H9 (cell line): ENCODE results near the gene PNMA6F. TPM values are rescaled to one million over a fixed set of nuclear protein-coding genes. Genes with fewer than 3 reads are reported as not detected.

ENCODE experiments used
- DNase-seq: peaks from one replicate; pipeline ENCODE4 v3.0.0-alpha.2; 2017
- H2AFZ ChIP-seq: one replicate; pipeline ENCODE4 v1.6.1; 2013; ENCODE audit warnings: mild to moderate bottlenecking, low read length, control low read depth, moderate library complexity
- H2AK5ac ChIP-seq: 2 replicates; pipeline ENCODE4 v1.6.1; 2013; ENCODE audit warnings: low read length, control low read depth, mixed read lengths; ENCODE audit not compliant: insufficient read length
- H2BK120ac ChIP-seq: one replicate; pipeline ENCODE4 v1.6.1; 2013; ENCODE audit warnings: low read depth, mild to moderate bottlenecking, low read length, control low read depth, inconsistent platforms; ENCODE audit not compliant: poor library complexity, severe bottlenecking
- H2BK12ac ChIP-seq: 2 replicates; pipeline ENCODE4 v1.6.1; 2013; ENCODE audit warnings: low read length, control low read depth, mixed read lengths, low read depth; ENCODE audit not compliant: insufficient read length
- H2BK15ac ChIP-seq: 2 replicates; pipeline ENCODE4 v1.6.1; 2013; ENCODE audit warnings: low read depth, low read length, control low read depth
- H2BK20ac ChIP-seq: one replicate; pipeline ENCODE4 v1.6.1; 2013; ENCODE audit warnings: low read depth, mild to moderate bottlenecking, low read length, control low read depth, inconsistent platforms; ENCODE audit not compliant: poor library complexity, severe bottlenecking
- H2BK5ac ChIP-seq: 2 replicates; pipeline ENCODE4 v1.6.1; 2013; ENCODE audit warnings: low read length, control low read depth, mixed read lengths; ENCODE audit not compliant: insufficient read length
- H3K14ac ChIP-seq: 2 replicates; pipeline ENCODE4 v1.6.1; 2013; ENCODE audit warnings: low read length, control low read depth; ENCODE audit not compliant: insufficient read depth
- H3K18ac ChIP-seq: 2 replicates; pipeline ENCODE4 v1.6.1; 2013; ENCODE audit warnings: low read depth, mild to moderate bottlenecking, mixed read lengths, low read length, control low read depth; ENCODE audit not compliant: insufficient read length
- H3K23ac ChIP-seq: 2 replicates; pipeline ENCODE4 v1.6.1; 2013; ENCODE audit warnings: low read length, control low read depth, mixed read lengths, low read depth; ENCODE audit not compliant: insufficient read length
- H3K23me2 ChIP-seq: 2 replicates; pipeline ENCODE4 v1.6.1; 2013; ENCODE audit warnings: low read depth, mild to moderate bottlenecking, mixed read lengths, low read length, control low read depth; ENCODE audit not compliant: insufficient read length, poor library complexity, severe bottlenecking
- H3K27ac ChIP-seq: 2 replicates; pipeline ENCODE4 v1.5.1; 2013; ENCODE audit warnings: low read length, control low read depth, mixed read lengths, low read depth; ENCODE audit not compliant: insufficient read length
- H3K27me3 ChIP-seq: 2 replicates; pipeline ENCODE4 v1.6.1; 2013; ENCODE audit warnings: low read length, control low read depth, inconsistent platforms; ENCODE audit not compliant: insufficient read depth
- H3K4ac ChIP-seq: 2 replicates; pipeline ENCODE4 v1.6.1; 2013; ENCODE audit warnings: low read depth, mild to moderate bottlenecking, control low read depth, inconsistent platforms, low read length, moderate library complexity
- H3K4me1 ChIP-seq: 2 replicates; pipeline ENCODE4 v1.6.1; 2013; ENCODE audit warnings: low read length, control low read depth, inconsistent platforms; ENCODE audit not compliant: insufficient read depth
- H3K4me2 ChIP-seq: 2 replicates; pipeline ENCODE4 v1.6.1; 2013; ENCODE audit warnings: low read length, control low read depth, mixed read lengths; ENCODE audit not compliant: insufficient read length, insufficient read depth
- H3K56ac ChIP-seq: 2 replicates; pipeline ENCODE4 v1.6.1; 2013; ENCODE audit warnings: low read depth, mild to moderate bottlenecking, mixed read lengths, low read length, control low read depth; ENCODE audit not compliant: insufficient read length
- H3K79me1 ChIP-seq: 2 replicates; pipeline ENCODE4 v1.6.1; 2013; ENCODE audit warnings: low read depth, mild to moderate bottlenecking, moderate library complexity, low read length, control low read depth, inconsistent platforms; ENCODE audit not compliant: insufficient read depth, poor library complexity, severe bottlenecking
- H3K79me2 ChIP-seq: 2 replicates; pipeline ENCODE4 v1.6.1; 2013; ENCODE audit warnings: low read length, control low read depth, inconsistent platforms; ENCODE audit not compliant: insufficient read depth
- H3K9ac ChIP-seq: 2 replicates; pipeline ENCODE4 v1.6.1; 2013; ENCODE audit warnings: low read length, control low read depth, mixed read lengths; ENCODE audit not compliant: insufficient read length; ENCODE audit errors: extremely low read depth
- H3K9me3 ChIP-seq: one replicate; pipeline ENCODE4 v1.6.1; 2013; ENCODE audit warnings: low read depth, low read length, inconsistent platforms; ENCODE audit not compliant: control insufficient read depth
- H3T11ph ChIP-seq: one replicate; pipeline ENCODE4 v1.6.1; 2013; ENCODE audit warnings: mild to moderate bottlenecking, low read length, control low read depth, inconsistent platforms
- H4K20me1 ChIP-seq: one replicate; pipeline ENCODE4 v1.6.1; 2013; ENCODE audit not compliant: control insufficient read depth, insufficient read length, insufficient read depth
- H4K5ac ChIP-seq: 2 replicates; pipeline ENCODE4 v1.6.1; 2013; ENCODE audit warnings: low read depth, mild to moderate bottlenecking, mixed read lengths, low read length, control low read depth; ENCODE audit not compliant: insufficient read length
- H4K8ac ChIP-seq: replicated peaks from 2 replicates; pipeline ENCODE4 v1.6.1; 2013; ENCODE audit warnings: low read length, control low read depth, mixed read lengths, low read depth; ENCODE audit not compliant: insufficient read length
- H4K91ac ChIP-seq: 2 replicates; pipeline ENCODE4 v1.6.1; 2013; ENCODE audit warnings: low read depth, mild to moderate bottlenecking, moderate library complexity, mixed read lengths, low read length, control low read depth; ENCODE audit not compliant: insufficient read length
- H3K27ac Mint-ChIP-seq, 3 experiments: 2 replicates in 2 of 3; 3 replicates in 1 of 3; pipeline ENCODE4 v1.8.0; 2020 to 2021; ENCODE audit warnings: mixed read lengths in 3 of 3, mild to moderate bottlenecking in 1 of 3, moderate library complexity in 1 of 3
- H3K27me3 Mint-ChIP-seq: 2 replicates; pipeline ENCODE4 v1.8.0; 2021; ENCODE audit warnings: low read depth, mild to moderate bottlenecking, moderate library complexity, mixed read lengths
- H3K36me3 Mint-ChIP-seq, 3 experiments: 2 replicates in 2 of 3; 3 replicates in 1 of 3; pipeline ENCODE4 v1.8.0; 2020 to 2021; ENCODE audit warnings: low read depth in 3 of 3, mixed read lengths in 3 of 3; ENCODE audit not compliant: insufficient read depth in 1 of 3
- H3K4me1 Mint-ChIP-seq, 2 experiments: 2 replicates each; pipeline ENCODE4 v1.8.0; 2020; ENCODE audit warnings: mixed read lengths in 2 of 2
- H3K4me3 Mint-ChIP-seq, 2 experiments: 2 replicates in 1 of 2; 3 replicates in 1 of 2; pipeline ENCODE4 v1.8.0; 2020 to 2021; ENCODE audit warnings: mild to moderate bottlenecking in 2 of 2, mixed read lengths in 2 of 2, moderate library complexity in 1 of 2
- H3K9me3 Mint-ChIP-seq, 2 experiments: 2 replicates in 1 of 2; 3 replicates in 1 of 2; pipeline ENCODE4 v1.8.0; 2020; ENCODE audit warnings: mild to moderate bottlenecking in 2 of 2, mixed read lengths in 2 of 2, moderate library complexity in 1 of 2
- WGBS: extraction: QIAGEN DNeasy Blood & Tissue Kit; methylation state at CpG from one replicate; pipeline ENCODE4 v1.1.7; 2013; ENCODE audit warnings: missing lambda C conversion rate, low lambda C conversion rate, mixed read lengths; ENCODE audit not compliant: insufficient read length; ENCODE audit errors: extremely low coverage; 5-methylcytosine and 5-hydroxymethylcytosine counted together
- total RNA-seq: library from RNA; stranded (reverse); gene quantifications from 2 replicates; pipeline ENCODE4 v1.2.1, GENCODE V29; 2021
- TF ChIP-seq, protein P1 (sequence below): fragments of 200-600 bp; sonication (generic); conservative IDR thresholded peaks from 3 replicates; pipeline ENCODE4 v1.8.0; 2021; ENCODE audit warnings: antibody characterized with exemption, mild to moderate bottlenecking

Gene PNMA6F
- total RNA-seq, 1 experiment from 2014 or later: not detected

DNA sequence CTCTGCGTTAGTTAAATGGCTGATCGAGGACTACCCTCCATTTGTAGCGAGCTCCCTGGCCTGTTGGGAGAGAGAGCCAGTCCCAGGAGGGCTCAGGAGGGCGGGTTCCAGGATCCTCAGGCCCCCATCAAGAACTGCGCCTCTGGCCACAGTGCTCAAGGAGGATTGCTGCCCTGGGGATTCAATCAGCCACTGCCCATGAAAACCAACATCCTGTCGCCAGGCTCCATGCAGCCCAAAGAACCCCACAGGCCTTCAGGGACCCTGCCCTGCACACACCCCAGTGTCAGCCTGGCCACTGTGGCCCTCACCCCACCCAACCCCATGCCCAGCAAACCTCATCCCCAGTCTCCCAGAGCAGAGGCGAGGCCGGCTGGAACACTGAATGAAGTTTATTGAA lies 4.3 kb downstream of the PNMA6F start:
- no peak overlapping the region for H3K4me3 Mint-ChIP-seq
- H4K5ac ChIP-seq: no peak overlapping the region
- H2AFZ ChIP-seq: no peak overlapping the region
- no peak overlapping the region for H2BK5ac ChIP-seq
- no peak overlapping the region for H3T11ph ChIP-seq
- peaks cover 4% of the 10 kb centered on the region for H3K23me2 ChIP-seq
- peaks cover 0 to 4% (median 0%) of the 10 kb centered on the region in 3 experiments; a peak in 3 of 7 replicates for H3K36me3 Mint-ChIP-seq
- H3K27ac ChIP-seq: no peak overlapping the region
- H3K18ac ChIP-seq: no peak overlapping the region
- H3K27me3 ChIP-seq: no peaks in the 10 kb centered on the region
- no peak overlapping the region for H3K14ac ChIP-seq
- no peak overlapping the region for H2BK12ac ChIP-seq
- H4K91ac ChIP-seq: no peak overlapping the region
- no peaks in the 10 kb centered on the region for H3K79me2 ChIP-seq
- H2AK5ac ChIP-seq: no peak overlapping the region
- H3K27ac Mint-ChIP-seq: no peak overlapping the region
- H2BK15ac ChIP-seq: no peak overlapping the region
- peaks cover 6% of the 10 kb centered on the region; the same call in 1 of the 2 replicates for H3K27me3 Mint-ChIP-seq
- DNase-seq: no peak
- no peaks in the 10 kb centered on the region for H3K4me1 ChIP-seq
- H4K8ac ChIP-seq: no peak overlapping the region
- H3K79me1 ChIP-seq: no peaks in the 10 kb centered on the region
- H2BK120ac ChIP-seq: no peak overlapping the region
- H3K4me1 Mint-ChIP-seq: peaks cover 2 to 11% of the 10 kb centered on the region in 2 experiments; a peak in 2 of 4 replicates
- H3K9me3 ChIP-seq: no peaks in the 10 kb centered on the region
- H3K9ac ChIP-seq: no peak overlapping the region
- H3K4ac ChIP-seq: no peak overlapping the region
- no peak overlapping the region for H2BK20ac ChIP-seq
- WGBS: no CpG with 5 or more reads among the region's 8 CpGs
- H3K23ac ChIP-seq: no peak overlapping the region
- H3K56ac ChIP-seq: no peak overlapping the region
- H4K20me1 ChIP-seq: no peaks in the 10 kb centered on the region
- peaks cover 37 to 46% of the 10 kb centered on the region in 2 experiments for H3K9me3 Mint-ChIP-seq
- TF ChIP-seq, protein P1, sequence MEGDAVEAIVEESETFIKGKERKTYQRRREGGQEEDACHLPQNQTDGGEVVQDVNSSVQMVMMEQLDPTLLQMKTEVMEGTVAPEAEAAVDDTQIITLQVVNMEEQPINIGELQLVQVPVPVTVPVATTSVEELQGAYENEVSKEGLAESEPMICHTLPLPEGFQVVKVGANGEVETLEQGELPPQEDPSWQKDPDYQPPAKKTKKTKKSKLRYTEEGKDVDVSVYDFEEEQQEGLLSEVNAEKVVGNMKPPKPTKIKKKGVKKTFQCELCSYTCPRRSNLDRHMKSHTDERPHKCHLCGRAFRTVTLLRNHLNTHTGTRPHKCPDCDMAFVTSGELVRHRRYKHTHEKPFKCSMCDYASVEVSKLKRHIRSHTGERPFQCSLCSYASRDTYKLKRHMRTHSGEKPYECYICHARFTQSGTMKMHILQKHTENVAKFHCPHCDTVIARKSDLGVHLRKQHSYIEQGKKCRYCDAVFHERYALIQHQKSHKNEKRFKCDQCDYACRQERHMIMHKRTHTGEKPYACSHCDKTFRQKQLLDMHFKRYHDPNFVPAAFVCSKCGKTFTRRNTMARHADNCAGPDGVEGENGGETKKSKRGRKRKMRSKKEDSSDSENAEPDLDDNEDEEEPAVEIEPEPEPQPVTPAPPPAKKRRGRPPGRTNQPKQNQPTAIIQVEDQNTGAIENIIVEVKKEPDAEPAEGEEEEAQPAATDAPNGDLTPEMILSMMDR: no peak
- no peak overlapping the region for H3K4me2 ChIP-seq
